Ishikawa (cell line): Measurements from ENCODE around the gene TXNRD1.

Experiments used
- EGR1 ChIP-seq: IDR thresholded peaks from 2 replicates; pipeline ENCODE4 v1.6.1; 2012
- YY1 ChIP-seq: IDR thresholded peaks from 2 replicates; pipeline ENCODE4 v1.6.1; 2012; ENCODE audit warnings: low read depth
- TF ChIP-seq, protein P1 (sequence below): IDR thresholded peaks from 2 replicates; pipeline ENCODE4 v1.6.1; 2012

DNA sequence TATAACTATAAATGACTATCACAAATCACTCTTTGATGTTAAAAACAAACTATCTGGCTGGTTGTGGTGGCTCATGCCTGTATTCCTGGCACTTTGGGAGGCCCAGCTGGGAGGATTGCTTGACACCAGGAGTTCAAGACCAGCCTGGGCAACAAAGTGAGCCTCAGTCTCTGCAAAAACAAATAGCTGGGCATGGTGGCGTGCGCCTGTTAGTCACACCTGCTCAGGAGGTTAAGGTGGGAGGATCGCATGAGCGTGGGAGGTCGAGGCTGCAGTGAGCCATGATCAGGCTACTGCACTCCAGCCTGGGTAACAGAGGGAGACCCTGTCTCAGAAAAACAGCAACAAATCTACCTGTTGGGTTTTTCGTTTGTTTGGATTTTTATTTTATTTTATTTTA lies 5.4 kb downstream of the TXNRD1 start:
- no peak for TF ChIP-seq EGR1
- TF ChIP-seq, protein P1, sequence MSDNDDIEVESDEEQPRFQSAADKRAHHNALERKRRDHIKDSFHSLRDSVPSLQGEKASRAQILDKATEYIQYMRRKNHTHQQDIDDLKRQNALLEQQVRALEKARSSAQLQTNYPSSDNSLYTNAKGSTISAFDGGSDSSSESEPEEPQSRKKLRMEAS = no peak
- no peak for TF ChIP-seq YY1
